ENCODE measurements around the gene CST7. TPM values are rescaled to one million over a fixed set of nuclear protein-coding genes. Genes with fewer than 3 reads are reported as not detected.

CST7 gene
- total and polyA plus RNA-seq, 2 of the 13 experiments (the other 11 are each of a cell fraction or from before 2014, with no cell fraction given) = not detected

DNA sequence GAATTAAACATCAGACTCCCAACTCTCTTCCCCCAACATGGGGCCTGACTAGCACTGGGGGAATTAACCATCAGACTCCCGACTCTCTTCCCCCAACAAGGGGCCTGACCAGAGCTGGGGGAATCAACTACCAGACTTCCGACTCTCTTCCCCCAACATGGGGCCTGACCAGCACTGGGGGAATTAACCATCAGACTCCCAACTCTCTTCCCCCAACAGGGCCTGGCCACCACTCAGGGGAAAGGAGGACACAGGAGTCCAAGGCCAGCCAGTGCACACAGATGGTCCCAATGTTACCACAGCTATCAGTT is 13.1 kb downstream of the CST7 start:
- Histone ChIP-seq H3K4me2 (ENCODE audit: low read depth, low read length) (no peak overlapping the region), H3K9me3 (ENCODE audit: low read length) (no peaks in the 10 kb centered on the region), H3K4me1 (ENCODE audit: insufficient read depth, low read length) (no peaks in the 10 kb centered on the region), H2AFZ (ENCODE audit: low read length) (no peak overlapping the region), H4K20me1 (ENCODE audit: insufficient read depth, low read length) (no peaks in the 10 kb centered on the region), H3K27me3 (ENCODE audit: control insufficient read depth in 1 of 2, insufficient read depth in 2 of 2, low read length in 2 of 2) (no peaks in the 10 kb centered on the region), H3K4me3 (replicated peaks in 1 of 3; ENCODE audit: insufficient read depth in 1 of 3, low read depth in 2 of 3, low read length in 3 of 3) (no peak overlapping the region), H3K36me3 (replicated peaks in 1 of 2; ENCODE audit: control insufficient read depth in 1 of 2, insufficient read depth in 2 of 2, low read length in 2 of 2) (peaks cover 40 to 70% of the 10 kb centered on the region in 2 experiments), H3K79me2 (ENCODE audit: insufficient read depth, low read length) (no peaks in the 10 kb centered on the region), H3K9ac (ENCODE audit: insufficient read depth, low read depth, low read length) (no peak overlapping the region), H3K27ac (ENCODE audit: extremely low read length, insufficient read depth, low read length) (no peak overlapping the region)
- no TSS peak for BruUV-seq (replicated peaks)
- intact Hi-C loops (cut with micrococcal nuclease; ENCODE audit: unreplicated experiment) (no loop called here), in situ Hi-C loops (cut with HindIII; ENCODE audit: extremely low pct_ligation_motif_present, low pct_unique_long_range_greater_than_20kb) (no loop called here)
- ChIA-PET POLR2A (no interaction called here), CTCF (ENCODE audit: low intra/inter-chr PET ratio, low total read pairs) (no interaction called here)
- ATAC-seq = no peak
- FAIRE-seq = no peak
- no peak for DNase-seq (ENCODE audit: low spot score)
- 100% methylated on average over 2 of the region's 2 CpGs for WGBS (ENCODE audit: low lambda C conversion rate)
- TF ChIP-seq, protein P1, sequence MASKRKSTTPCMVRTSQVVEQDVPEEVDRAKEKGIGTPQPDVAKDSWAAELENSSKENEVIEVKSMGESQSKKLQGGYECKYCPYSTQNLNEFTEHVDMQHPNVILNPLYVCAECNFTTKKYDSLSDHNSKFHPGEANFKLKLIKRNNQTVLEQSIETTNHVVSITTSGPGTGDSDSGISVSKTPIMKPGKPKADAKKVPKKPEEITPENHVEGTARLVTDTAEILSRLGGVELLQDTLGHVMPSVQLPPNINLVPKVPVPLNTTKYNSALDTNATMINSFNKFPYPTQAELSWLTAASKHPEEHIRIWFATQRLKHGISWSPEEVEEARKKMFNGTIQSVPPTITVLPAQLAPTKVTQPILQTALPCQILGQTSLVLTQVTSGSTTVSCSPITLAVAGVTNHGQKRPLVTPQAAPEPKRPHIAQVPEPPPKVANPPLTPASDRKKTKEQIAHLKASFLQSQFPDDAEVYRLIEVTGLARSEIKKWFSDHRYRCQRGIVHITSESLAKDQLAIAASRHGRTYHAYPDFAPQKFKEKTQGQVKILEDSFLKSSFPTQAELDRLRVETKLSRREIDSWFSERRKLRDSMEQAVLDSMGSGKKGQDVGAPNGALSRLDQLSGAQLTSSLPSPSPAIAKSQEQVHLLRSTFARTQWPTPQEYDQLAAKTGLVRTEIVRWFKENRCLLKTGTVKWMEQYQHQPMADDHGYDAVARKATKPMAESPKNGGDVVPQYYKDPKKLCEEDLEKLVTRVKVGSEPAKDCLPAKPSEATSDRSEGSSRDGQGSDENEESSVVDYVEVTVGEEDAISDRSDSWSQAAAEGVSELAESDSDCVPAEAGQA (IDR thresholded peaks at IDR 0.05; ENCODE audit: low read depth) = no peak
- TF ChIP-seq, protein P1 (CRISPR knock-in tag; IDR thresholded peaks at IDR 0.05; ENCODE audit: borderline replicate concordance) = no peak
- TF ChIP-seq KDM3A (CRISPR knock-in tag; IDR thresholded peaks at IDR 0.05; ENCODE audit: low read depth) = no peak
- TF ChIP-seq, protein P2, sequence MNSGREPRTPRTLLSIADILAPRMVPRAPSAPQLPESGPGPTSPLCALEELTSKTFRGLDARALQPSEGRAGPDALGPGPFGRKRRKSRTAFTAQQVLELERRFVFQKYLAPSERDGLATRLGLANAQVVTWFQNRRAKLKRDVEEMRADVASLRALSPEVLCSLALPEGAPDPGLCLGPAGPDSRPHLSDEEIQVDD (CRISPR knock-in tag; IDR thresholded peaks at IDR 0.05; ENCODE audit: borderline replicate concordance) = no peak
- no peak for TF ChIP-seq ZNF263 (CRISPR knock-in tag; IDR thresholded peaks at IDR 0.05)
- TF ChIP-seq, protein P3, sequence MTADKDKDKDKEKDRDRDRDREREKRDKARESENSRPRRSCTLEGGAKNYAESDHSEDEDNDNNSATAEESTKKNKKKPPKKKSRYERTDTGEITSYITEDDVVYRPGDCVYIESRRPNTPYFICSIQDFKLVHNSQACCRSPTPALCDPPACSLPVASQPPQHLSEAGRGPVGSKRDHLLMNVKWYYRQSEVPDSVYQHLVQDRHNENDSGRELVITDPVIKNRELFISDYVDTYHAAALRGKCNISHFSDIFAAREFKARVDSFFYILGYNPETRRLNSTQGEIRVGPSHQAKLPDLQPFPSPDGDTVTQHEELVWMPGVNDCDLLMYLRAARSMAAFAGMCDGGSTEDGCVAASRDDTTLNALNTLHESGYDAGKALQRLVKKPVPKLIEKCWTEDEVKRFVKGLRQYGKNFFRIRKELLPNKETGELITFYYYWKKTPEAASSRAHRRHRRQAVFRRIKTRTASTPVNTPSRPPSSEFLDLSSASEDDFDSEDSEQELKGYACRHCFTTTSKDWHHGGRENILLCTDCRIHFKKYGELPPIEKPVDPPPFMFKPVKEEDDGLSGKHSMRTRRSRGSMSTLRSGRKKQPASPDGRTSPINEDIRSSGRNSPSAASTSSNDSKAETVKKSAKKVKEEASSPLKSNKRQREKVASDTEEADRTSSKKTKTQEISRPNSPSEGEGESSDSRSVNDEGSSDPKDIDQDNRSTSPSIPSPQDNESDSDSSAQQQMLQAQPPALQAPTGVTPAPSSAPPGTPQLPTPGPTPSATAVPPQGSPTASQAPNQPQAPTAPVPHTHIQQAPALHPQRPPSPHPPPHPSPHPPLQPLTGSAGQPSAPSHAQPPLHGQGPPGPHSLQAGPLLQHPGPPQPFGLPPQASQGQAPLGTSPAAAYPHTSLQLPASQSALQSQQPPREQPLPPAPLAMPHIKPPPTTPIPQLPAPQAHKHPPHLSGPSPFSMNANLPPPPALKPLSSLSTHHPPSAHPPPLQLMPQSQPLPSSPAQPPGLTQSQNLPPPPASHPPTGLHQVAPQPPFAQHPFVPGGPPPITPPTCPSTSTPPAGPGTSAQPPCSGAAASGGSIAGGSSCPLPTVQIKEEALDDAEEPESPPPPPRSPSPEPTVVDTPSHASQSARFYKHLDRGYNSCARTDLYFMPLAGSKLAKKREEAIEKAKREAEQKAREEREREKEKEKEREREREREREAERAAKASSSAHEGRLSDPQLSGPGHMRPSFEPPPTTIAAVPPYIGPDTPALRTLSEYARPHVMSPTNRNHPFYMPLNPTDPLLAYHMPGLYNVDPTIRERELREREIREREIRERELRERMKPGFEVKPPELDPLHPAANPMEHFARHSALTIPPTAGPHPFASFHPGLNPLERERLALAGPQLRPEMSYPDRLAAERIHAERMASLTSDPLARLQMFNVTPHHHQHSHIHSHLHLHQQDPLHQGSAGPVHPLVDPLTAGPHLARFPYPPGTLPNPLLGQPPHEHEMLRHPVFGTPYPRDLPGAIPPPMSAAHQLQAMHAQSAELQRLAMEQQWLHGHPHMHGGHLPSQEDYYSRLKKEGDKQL (CRISPR knock-in tag; IDR thresholded peaks at IDR 0.05; ENCODE audit: low read depth) = no peak
- TF ChIP-seq SPEN (CRISPR knock-in tag; IDR thresholded peaks at IDR 0.05; ENCODE audit: low read depth) = no peak
- no peak for TF ChIP-seq KDM2A (CRISPR knock-in tag; IDR thresholded peaks at IDR 0.05; ENCODE audit: borderline replicate concordance, low read depth)
- no peak for TF ChIP-seq SMARCE1 (IDR thresholded peaks at IDR 0.05; ENCODE audit: borderline replicate concordance)
- no peak for TF ChIP-seq ZNF577 (CRISPR knock-in tag; IDR thresholded peaks at IDR 0.05; ENCODE audit: borderline replicate concordance, low read depth)
- TF ChIP-seq WIZ (CRISPR knock-in tag; IDR thresholded peaks at IDR 0.05) = no peak
- TF ChIP-seq ZNF510 (CRISPR knock-in tag; IDR thresholded peaks at IDR 0.05; ENCODE audit: low read depth) = no peak
- no peak for TF ChIP-seq ATF1 (CRISPR knock-in tag; IDR thresholded peaks at IDR 0.05)
- no peak for TF ChIP-seq PCBP1 (IDR thresholded peaks at IDR 0.05; ENCODE audit: borderline replicate concordance, low read depth, low read length)

Measured in HepG2 (cell line).